HFFc6 (cell line): Measurements from ENCODE around the gene HMX2. TPM values are rescaled to one million over a fixed set of nuclear protein-coding genes. Genes with fewer than 3 reads are reported as not detected.

Experiments
- DNase-seq: peaks from one replicate; pipeline ENCODE4 v3.0.0-alpha.2; 2018
- H3K27ac Mint-ChIP-seq: 2 replicates; pipeline ENCODE4 v1.8.0; 2020; ENCODE audit warnings: mild to moderate bottlenecking, mixed read lengths
- H3K27me3 Mint-ChIP-seq: 2 replicates; pipeline ENCODE4 v1.8.0; 2021; ENCODE audit warnings: mild to moderate bottlenecking, moderate library complexity, mixed read lengths; ENCODE audit not compliant: insufficient read depth
- H3K36me3 Mint-ChIP-seq: 2 replicates; pipeline ENCODE4 v1.8.0; 2021; ENCODE audit warnings: low read depth, mixed read lengths
- H3K4me1 Mint-ChIP-seq: 2 replicates; pipeline ENCODE4 v1.8.0; 2020; ENCODE audit warnings: low read depth, mixed read lengths
- H3K4me3 Mint-ChIP-seq: 2 replicates; pipeline ENCODE4 v1.8.0; 2020; ENCODE audit warnings: mild to moderate bottlenecking, moderate library complexity, mixed read lengths
- H3K9me3 Mint-ChIP-seq: 2 replicates; pipeline ENCODE4 v1.8.0; 2020; ENCODE audit warnings: mild to moderate bottlenecking, mixed read lengths
- CTCF ChIP-seq: fragments of 200-600 bp; sonication (generic); IDR thresholded peaks from 2 replicates; pipeline ENCODE4 v1.5.0; 2021; ENCODE audit warnings: antibody characterized with exemption, mild to moderate bottlenecking
- total RNA-seq, 6 experiments: library from RNA; stranded (reverse); fragmentation: NEBNext Ultra II Directional; extraction: Animal tissue kit (Norgen Biotek cat#: 25700); gene quantifications; 2 replicates in 1 of 6; 3 replicates in 5 of 6; pipeline ENCODE4 v1.2.3, GENCODE V29; 2021

Gene HMX2
- total RNA-seq, 6 experiments from 2014 or later, result not detected

DNA sequence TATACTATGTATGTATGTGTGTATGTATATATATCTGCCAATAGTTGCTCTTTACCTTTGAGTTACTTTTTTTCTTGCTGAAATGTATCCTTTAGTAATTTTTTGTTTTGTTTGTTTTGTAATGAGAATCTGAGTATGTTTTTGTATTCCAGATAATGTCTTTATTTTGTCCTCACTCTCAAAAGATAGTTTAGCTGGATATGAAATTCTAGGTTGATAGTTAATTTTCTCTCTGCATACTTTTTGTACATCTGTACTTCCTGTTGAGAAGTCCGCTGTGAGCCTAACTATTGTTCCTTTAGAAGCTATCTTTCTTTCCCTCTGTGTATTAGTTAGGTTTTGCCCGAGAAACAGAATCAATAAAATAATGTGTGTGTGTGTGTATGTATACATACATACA lies 35.8 kb downstream of the HMX2 start:
- Mint-ChIP-seq H3K4me3 (no peak overlapping the region), H3K9me3 (peaks cover 19% of the 10 kb centered on the region), H3K27ac (no peak overlapping the region), H3K4me1 (no peaks in the 10 kb centered on the region), H3K36me3 (peaks cover 39% of the 10 kb centered on the region), H3K27me3 (no peaks in the 10 kb centered on the region; the same call in 1 of the 2 replicates)
- no peak for TF ChIP-seq CTCF
- no peak for DNase-seq

- Mint-ChIP-seq H3K27ac (no peak overlapping the region), H3K9me3 (peaks cover 19% of the 10 kb centered on the region), H3K27me3 (no peaks in the 10 kb centered on the region; the same call in 1 of the 2 replicates), H3K36me3 (peaks cover 39% of the 10 kb centered on the region), H3K4me3 (no peak overlapping the region), H3K4me1 (no peaks in the 10 kb centered on the region)
- no peak for DNase-seq
- TF ChIP-seq CTCF, result no peak
Measured at GRCh38 chr10:123187781-123188180, 39.8 kb downstream of the HMX2 start.

DNA sequence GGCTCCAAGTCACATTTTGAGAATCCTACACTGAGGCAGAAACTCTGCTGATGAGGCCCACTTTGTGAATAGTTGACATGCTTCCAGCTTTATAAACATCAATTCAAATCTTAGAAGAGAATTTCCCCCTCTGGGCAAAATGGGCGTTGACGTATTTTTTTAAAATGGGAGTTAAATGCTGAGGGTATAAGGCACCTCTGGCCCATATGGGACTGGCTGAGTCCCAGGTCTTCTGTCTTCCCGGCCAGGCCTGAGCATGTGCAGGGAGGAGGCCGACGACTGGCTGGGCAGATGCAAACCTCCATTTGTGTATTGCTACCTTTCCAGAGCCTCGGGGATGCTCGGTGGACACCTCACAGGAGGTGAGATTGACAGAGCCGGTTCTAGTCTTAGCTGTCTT lies 44.0 kb downstream of the HMX2 start:
- no peak overlapping the region for H3K27ac Mint-ChIP-seq
- H3K4me3 Mint-ChIP-seq, result no peak overlapping the region
- no peaks in the 10 kb centered on the region; the same call in 1 of the 2 replicates for H3K36me3 Mint-ChIP-seq
- no peak for TF ChIP-seq CTCF
- H3K4me1 Mint-ChIP-seq, result no peaks in the 10 kb centered on the region
- DNase-seq, result no peak
- H3K27me3 Mint-ChIP-seq, result no peaks in the 10 kb centered on the region; the same call in 1 of the 2 replicates
- no peaks in the 10 kb centered on the region for H3K9me3 Mint-ChIP-seq

DNA sequence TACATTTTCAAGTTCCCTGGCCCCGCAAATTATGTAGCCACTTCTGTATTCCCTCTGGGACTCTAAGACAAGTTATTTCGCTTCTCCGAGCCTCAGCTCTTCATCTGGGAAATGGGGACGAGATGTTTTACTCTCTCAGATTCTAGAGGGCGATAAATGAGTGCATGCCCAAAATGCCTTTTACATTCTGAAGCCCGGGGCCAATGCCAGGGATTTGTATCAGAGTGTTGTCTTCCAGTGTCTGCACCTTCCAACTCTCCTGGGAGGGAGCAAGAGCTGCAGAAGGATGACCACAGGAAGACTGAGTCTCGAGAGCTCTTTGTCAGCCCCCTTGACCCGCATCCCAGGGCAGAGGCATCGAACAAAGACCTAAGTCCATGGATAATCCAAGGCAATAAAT lies 46.1 kb downstream of the HMX2 start:
- no peaks in the 10 kb centered on the region; the same call in 1 of the 2 replicates for H3K27me3 Mint-ChIP-seq
- no peak for DNase-seq
- H3K36me3 Mint-ChIP-seq, result no peaks in the 10 kb centered on the region
- no peaks in the 10 kb centered on the region for H3K4me1 Mint-ChIP-seq
- TF ChIP-seq CTCF, result no peak
- H3K9me3 Mint-ChIP-seq, result no peaks in the 10 kb centered on the region
- no peak overlapping the region for H3K4me3 Mint-ChIP-seq
- H3K27ac Mint-ChIP-seq, result no peak overlapping the region

Other genes starting within 250 kb of the HMX2 start
- not detected for gene FAM24A, start 237.5 kb upstream of the HMX2 start, total RNA-seq
- 10 to 100 TPM in 5 of 6 experiments, 1 to 10 TPM in 1; 9.7 to 15.3 (median 12.8) TPM for gene C10orf88, start 193.9 kb upstream of the HMX2 start, total RNA-seq
- 1 to 10 TPM; 2.6 to 5.1 (median 4.2) TPM for gene PSTK, start 167.7 kb upstream of the HMX2 start, total RNA-seq
- gene IKZF5, start 139.3 kb upstream of the HMX2 start, total RNA-seq, result 10 to 100 TPM in 3 of 6 experiments, 1 to 10 TPM in 3; 9.3 to 11.2 (median 9.9) TPM
- gene ACADSB, start 139.1 kb upstream of the HMX2 start, total RNA-seq, result 10 to 100 TPM; 17.7 to 25.2 (median 23.2) TPM
- not detected for gene HMX3, start 12.2 kb upstream of the HMX2 start, total RNA-seq
- gene BUB3, start 6.3 kb downstream of the HMX2 start, total RNA-seq, result 100 to 1,000 TPM; 154 to 214 (median 202) TPM